Activated T-helper 2 cell treated with anti-CD3 and anti-CD28 coated beads, Interferon-gamma antibody, Interleukin-2, Interleukin-4, amounts not matched to agents 10 μg/mL and 5 μg/mL and 100 μg/mL, durations not matched to agents 14 hours and 24 hours and 36 hours (primary cell): ENCODE data around the gene PRSS12. TPM values are rescaled to one million over a fixed set of nuclear protein-coding genes. Genes with fewer than 3 reads are reported as not detected.
"Not testable (repeated sequence)": the region's sequence is repeated elsewhere in the genome, so short reads cannot be mapped to it uniquely, and the experiment has no call there.

Source experiments
- DNase-seq: peaks from one replicate; pipeline ENCODE4 v3.0.0; 2021; ENCODE audit warnings: low spot score
- H3K27ac Mint-ChIP-seq: one replicate; pipeline ENCODE4 v1.8.0; 2021; ENCODE audit warnings: mixed read lengths
- H3K27me3 Mint-ChIP-seq: one replicate; pipeline ENCODE4 v1.8.0; 2021; ENCODE audit warnings: low read depth, mixed read lengths
- H3K36me3 Mint-ChIP-seq: one replicate; pipeline ENCODE4 v1.8.0; 2021; ENCODE audit warnings: low read depth, mixed read lengths
- H3K4me1 Mint-ChIP-seq: one replicate; pipeline ENCODE4 v1.8.0; 2021; ENCODE audit warnings: low read depth, mixed read lengths
- H3K4me3 Mint-ChIP-seq: one replicate; pipeline ENCODE4 v1.8.0; 2021; ENCODE audit warnings: low read depth, mild to moderate bottlenecking, moderate library complexity, mixed read lengths
- H3K9me3 Mint-ChIP-seq: one replicate; pipeline ENCODE4 v1.8.0; 2021; ENCODE audit warnings: mixed read lengths
- intact Hi-C: fragments of 100-400 bp; cut with micrococcal nuclease; formaldehyde crosslinking; loops from one replicate; pipeline ENCODE4 v1.15.1; 2023
- total RNA-seq: library from RNA; stranded (reverse); gene quantifications from 2 replicates; pipeline ENCODE4 v1.2.3, GENCODE V29; 2022

PRSS12 gene
- total RNA-seq = not detected in 2 replicates

GRCh38 chr4:118352843-118353533, at the start of gene PRSS12:
PRSS12 (minus strand) TSS chr4:118353003; CDS start chr4:118352720, 283 bp downstream.
- Mint-ChIP-seq H3K27ac (no peak within 1 kb of the TSS), H3K4me3 (peak within 1 kb of the TSS; percentile 76), H3K27me3 (peaks cover 68% of the 10 kb centered on the region), H3K36me3 (no peaks in the 10 kb centered on the region), H3K4me1 (peaks cover 11% of the 10 kb centered on the region), H3K9me3 (no peaks in the 10 kb centered on the region)
- DNase-seq = peak; percentile 56
- intact Hi-C loops = loop anchor here (2.0 kb wide), 1 partner anchor 74 kb away; no protein-coding TSS in a partner anchor

- peaks cover 2% of the 10 kb centered on the region for H3K27me3 Mint-ChIP-seq
- no peaks in the 10 kb centered on the region for H3K36me3 Mint-ChIP-seq
- H3K4me1 Mint-ChIP-seq = no peaks in the 10 kb centered on the region
- no peaks in the 10 kb centered on the region for H3K9me3 Mint-ChIP-seq
- H3K27ac Mint-ChIP-seq = no peak overlapping the region
- intact Hi-C loops = no loop called here
- DNase-seq = no peak
- H3K4me3 Mint-ChIP-seq = no peak overlapping the region
These were observed 47.6 kb upstream of the PRSS12 start for GRCh38 chr4:118400356-118400755.

- H3K4me3 Mint-ChIP-seq, H3K36me3 Mint-ChIP-seq, H3K27ac Mint-ChIP-seq, H3K4me1 Mint-ChIP-seq, intact Hi-C loops, H3K27me3 Mint-ChIP-seq, DNase-seq, H3K9me3 Mint-ChIP-seq: not testable (repeated sequence)
These were observed 47.1 kb upstream of the PRSS12 start for GRCh38 chr4:118399883-118400282.

GRCh38 chr4:118398226-118399090, 45.7 kb upstream of the PRSS12 start:
- no peaks in the 10 kb centered on the region for H3K9me3 Mint-ChIP-seq
- no peak for DNase-seq

GRCh38 chr4:118397623-118397979, 44.8 kb upstream of the PRSS12 start:
- intact Hi-C loops = no loop called here
- Mint-ChIP-seq H3K27me3 (peaks cover 2% of the 10 kb centered on the region), H3K9me3 (peaks cover 3% of the 10 kb centered on the region), H3K36me3 (no peaks in the 10 kb centered on the region), H3K27ac (no peak overlapping the region), H3K4me1 (no peaks in the 10 kb centered on the region), H3K4me3 (no peak overlapping the region)
- no peak for DNase-seq

More at GRCh38 chr4:118398226-118399090, 45.7 kb upstream of the PRSS12 start:
- intact Hi-C loops = no loop called here
- Mint-ChIP-seq H3K4me1 (no peaks in the 10 kb centered on the region), H3K4me3 (no peak overlapping the region), H3K27me3 (peaks cover 2% of the 10 kb centered on the region), H3K27ac (no peak overlapping the region), H3K36me3 (no peaks in the 10 kb centered on the region)

GRCh38 chr4:118396881-118397622, 44.2 kb upstream of the PRSS12 start:
- no peak overlapping the region for H3K4me3 Mint-ChIP-seq
- H3K27me3 Mint-ChIP-seq = no peaks in the 10 kb centered on the region
- H3K4me1 Mint-ChIP-seq = no peaks in the 10 kb centered on the region
- no peak overlapping the region for H3K27ac Mint-ChIP-seq
- peaks cover 3% of the 10 kb centered on the region for H3K9me3 Mint-ChIP-seq
- intact Hi-C loops = no loop called here
- no peak for DNase-seq
- no peaks in the 10 kb centered on the region for H3K36me3 Mint-ChIP-seq

- Mint-ChIP-seq H3K4me1 (no peaks in the 10 kb centered on the region), H3K27me3 (no peaks in the 10 kb centered on the region), H3K4me3 (no peak overlapping the region), H3K36me3 (no peaks in the 10 kb centered on the region), H3K9me3 (peaks cover 3% of the 10 kb centered on the region), H3K27ac (no peak overlapping the region)
- DNase-seq = no peak
- intact Hi-C loops = no loop called here
These were observed 42.3 kb upstream of the PRSS12 start for GRCh38 chr4:118395057-118395644.

GRCh38 chr4:118392509-118392908, 39.7 kb upstream of the PRSS12 start:
- H3K36me3 Mint-ChIP-seq, H3K27me3 Mint-ChIP-seq, H3K27ac Mint-ChIP-seq, H3K9me3 Mint-ChIP-seq, H3K4me3 Mint-ChIP-seq, H3K4me1 Mint-ChIP-seq, intact Hi-C loops, DNase-seq: not testable (repeated sequence)

GRCh38 chr4:118390121-118390520, 37.3 kb upstream of the PRSS12 start:
- no peak for DNase-seq
- H3K36me3 Mint-ChIP-seq = no peaks in the 10 kb centered on the region
- peaks cover 2% of the 10 kb centered on the region for H3K27me3 Mint-ChIP-seq
- intact Hi-C loops = no loop called here
- H3K27ac Mint-ChIP-seq = no peak overlapping the region
- H3K4me3 Mint-ChIP-seq = no peak overlapping the region
- H3K4me1 Mint-ChIP-seq = no peaks in the 10 kb centered on the region
- H3K9me3 Mint-ChIP-seq = peaks cover 9% of the 10 kb centered on the region

- no peaks in the 10 kb centered on the region for H3K36me3 Mint-ChIP-seq
- no peak for DNase-seq
- no peaks in the 10 kb centered on the region for H3K4me1 Mint-ChIP-seq
- no peak overlapping the region for H3K27ac Mint-ChIP-seq
- H3K4me3 Mint-ChIP-seq = no peak overlapping the region
- peaks cover 9% of the 10 kb centered on the region for H3K9me3 Mint-ChIP-seq
- peaks cover 2% of the 10 kb centered on the region for H3K27me3 Mint-ChIP-seq
- intact Hi-C loops = no loop called here
These were observed 36.9 kb upstream of the PRSS12 start for GRCh38 chr4:118389721-118390120.

- peaks cover 9% of the 10 kb centered on the region for H3K9me3 Mint-ChIP-seq
- H3K27me3 Mint-ChIP-seq = peaks cover 2% of the 10 kb centered on the region
- no peak overlapping the region for H3K4me3 Mint-ChIP-seq
- no peak overlapping the region for H3K27ac Mint-ChIP-seq
- no peak for DNase-seq
- no peaks in the 10 kb centered on the region for H3K36me3 Mint-ChIP-seq
- H3K4me1 Mint-ChIP-seq = no peaks in the 10 kb centered on the region
- intact Hi-C loops = no loop called here
These were observed 35.8 kb upstream of the PRSS12 start for GRCh38 chr4:118388606-118389005.

- H3K9me3 Mint-ChIP-seq = peaks cover 5% of the 10 kb centered on the region
- no peaks in the 10 kb centered on the region for H3K36me3 Mint-ChIP-seq
- intact Hi-C loops = no loop called here
- H3K4me1 Mint-ChIP-seq = no peaks in the 10 kb centered on the region
- H3K4me3 Mint-ChIP-seq = no peak overlapping the region
- H3K27ac Mint-ChIP-seq = no peak overlapping the region
- no peak for DNase-seq
- H3K27me3 Mint-ChIP-seq = no peaks in the 10 kb centered on the region
These were observed 29.1 kb upstream of the PRSS12 start for GRCh38 chr4:118381902-118382301.
